Hepatocyte (in vitro differentiated cells): Measurements from ENCODE around the gene PYM1.
"Not testable (repeated sequence)": the region's sequence is repeated elsewhere in the genome, so short reads cannot be mapped to it uniquely, and the experiment has no call there.

Experiments used
- CTCF ChIP-seq: fragments of 200-600 bp; sonication (generic); IDR thresholded peaks from 2 replicates; pipeline ENCODE4 v1.5.1; 2016; ENCODE audit warnings: antibody characterized with exemption, mild to moderate bottlenecking; ENCODE audit not compliant: poor library complexity
- EZH2 ChIP-seq: fragments of 200-600 bp; sonication (generic); IDR thresholded peaks from 2 replicates; pipeline ENCODE4 v1.6.1; 2016; ENCODE audit warnings: antibody characterized with exemption, mild to moderate bottlenecking, borderline replicate concordance
- EZH2phosphoT487 ChIP-seq: fragments of 200-600 bp; sonication (generic); IDR thresholded peaks from one replicate; pipeline ENCODE4 v1.6.1; 2018; ENCODE audit warnings: antibody characterized with exemption, mild to moderate bottlenecking, low read depth, moderate library complexity; ENCODE audit not compliant: unreplicated experiment, severe bottlenecking

DNA sequence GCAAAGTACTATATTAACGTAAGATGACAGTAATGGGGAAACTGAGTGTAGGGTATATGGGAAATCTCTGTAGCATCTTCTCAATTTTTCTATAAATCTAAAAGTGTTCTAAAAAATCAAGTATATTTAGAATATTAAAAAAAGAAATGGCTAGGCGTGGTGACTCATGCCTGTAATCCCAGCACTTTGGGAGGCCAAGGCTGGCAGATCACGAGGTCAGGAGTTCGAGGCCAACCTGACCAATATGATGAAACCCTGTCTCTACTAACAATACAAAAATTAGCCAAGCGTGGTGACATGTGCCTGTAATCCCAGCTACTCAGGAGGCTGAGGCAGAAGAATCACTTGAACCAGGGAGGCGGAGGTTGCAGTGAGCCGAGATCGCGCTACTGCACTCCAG, 4.0 kb downstream of the PYM1 start:
- TF ChIP-seq EZH2, CTCF, EZH2phosphoT487: not testable (repeated sequence)
